Activated CD8-positive, alpha-beta memory T cell treated with anti-CD3 and anti-CD28 coated beads for 4 hours (primary cell): ENCODE measurements around the gene SARDH.

Experiments used
- DNase-seq, 2 donors: peaks; one replicate each; pipeline ENCODE4 v3.0.0-alpha.2; 2020; ENCODE audit warnings: low read depth in 2 of 2

The SARDH gene

DNA sequence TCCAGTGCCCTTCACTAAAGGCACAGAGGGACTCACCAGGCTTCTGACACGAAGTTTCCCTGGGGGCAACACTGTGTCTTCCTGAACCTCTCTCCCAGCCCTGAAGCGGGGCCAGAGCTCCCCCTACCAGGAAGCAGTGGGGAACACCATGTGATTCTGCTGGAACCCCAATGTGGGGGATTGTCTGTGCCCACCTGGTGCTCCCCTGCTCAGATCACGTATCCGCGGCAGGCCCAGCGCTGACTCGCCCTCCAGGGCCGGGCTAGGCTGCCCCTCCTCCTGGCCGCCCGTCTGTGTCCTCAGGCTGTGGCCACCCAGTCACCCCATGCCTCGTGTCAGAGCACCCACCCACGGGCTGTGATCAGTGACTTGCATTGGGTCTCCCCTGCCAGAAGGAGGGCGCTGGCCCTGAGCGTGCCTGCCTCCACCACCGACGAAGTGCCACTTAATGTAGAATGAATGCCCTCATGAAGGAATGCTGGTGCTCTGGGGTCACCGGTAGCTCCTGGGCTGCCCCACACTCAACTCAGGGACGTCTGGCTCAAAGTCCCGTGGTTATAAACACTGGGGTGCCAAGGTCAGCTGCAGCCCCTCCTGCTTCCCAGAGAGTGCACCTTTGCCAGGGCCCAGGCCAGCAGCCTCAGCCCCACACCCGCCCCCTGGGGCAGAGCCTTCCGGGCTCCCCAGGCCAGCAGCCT, 22.1 kb downstream of the SARDH start:
- no peak for DNase-seq

- DNase-seq: no peak
These were observed 22.8 kb downstream of the SARDH start for GRCh38 chr9:133715295-133715865.

DNA sequence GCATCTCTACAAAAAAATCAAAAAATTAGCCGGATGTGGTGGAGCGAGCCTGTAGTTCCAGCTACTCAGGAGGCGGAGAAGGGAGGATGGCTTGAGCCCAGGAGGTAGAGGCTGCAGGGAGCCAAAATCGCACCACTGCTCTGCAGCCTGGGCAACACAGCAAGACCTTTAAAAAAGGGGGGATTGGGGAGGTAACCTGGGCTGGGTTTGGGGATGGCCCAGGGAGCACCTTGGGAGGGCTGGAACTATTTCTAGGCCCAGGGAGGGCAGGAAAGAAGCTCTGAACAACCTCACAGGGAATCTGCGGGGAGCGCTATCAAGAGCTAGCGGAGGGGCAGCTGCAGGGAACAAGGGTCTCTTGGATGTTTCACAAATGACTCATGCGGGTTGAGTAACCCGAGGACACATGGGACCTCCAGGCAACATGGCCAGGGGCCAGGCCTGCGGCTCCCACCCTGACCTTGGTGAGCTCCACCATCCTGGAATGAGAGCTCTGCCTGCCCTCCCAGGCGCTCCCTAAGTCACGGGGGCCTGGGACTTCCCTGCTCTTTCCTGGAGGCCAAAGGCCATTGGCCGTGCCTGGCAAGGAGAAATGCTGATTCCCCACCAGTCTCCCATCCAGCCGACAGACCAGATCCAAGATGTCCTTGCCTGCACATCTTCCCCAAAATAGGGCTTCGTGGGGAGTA, 23.4 kb downstream of the SARDH start:
- DNase-seq: no peak

DNA sequence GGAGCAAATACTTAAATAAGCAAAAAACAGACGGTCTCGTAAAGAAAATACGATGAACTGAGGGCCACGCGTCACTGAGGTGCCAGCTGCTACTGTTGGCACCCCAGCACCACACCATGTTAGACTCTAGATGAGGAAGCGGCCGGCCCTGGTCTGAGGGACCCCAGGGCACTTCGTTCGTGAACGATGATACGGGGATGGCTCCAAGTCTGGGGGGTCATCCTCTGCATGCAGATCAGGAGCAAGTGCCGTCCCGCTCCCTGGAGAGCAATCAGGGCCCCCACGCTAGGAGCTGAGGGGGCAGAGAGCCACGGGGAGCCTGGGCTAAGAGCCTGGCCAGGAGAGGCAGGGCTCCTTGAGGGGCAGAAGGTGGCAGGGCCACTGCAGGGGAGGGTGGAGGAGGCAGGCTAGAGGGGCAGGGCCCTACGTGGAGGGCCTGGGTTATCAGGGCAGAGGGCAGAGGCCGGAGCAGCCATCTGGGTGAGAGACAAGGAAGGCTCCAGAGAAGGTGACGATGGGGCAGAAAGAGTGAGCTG, 24.1 kb downstream of the SARDH start:
- no peak for DNase-seq

- no peak for DNase-seq
These were observed 24.8 kb downstream of the SARDH start for GRCh38 chr9:133713150-133713959.

- DNase-seq: no peak
These were observed 25.7 kb downstream of the SARDH start for GRCh38 chr9:133712221-133713100.

DNA sequence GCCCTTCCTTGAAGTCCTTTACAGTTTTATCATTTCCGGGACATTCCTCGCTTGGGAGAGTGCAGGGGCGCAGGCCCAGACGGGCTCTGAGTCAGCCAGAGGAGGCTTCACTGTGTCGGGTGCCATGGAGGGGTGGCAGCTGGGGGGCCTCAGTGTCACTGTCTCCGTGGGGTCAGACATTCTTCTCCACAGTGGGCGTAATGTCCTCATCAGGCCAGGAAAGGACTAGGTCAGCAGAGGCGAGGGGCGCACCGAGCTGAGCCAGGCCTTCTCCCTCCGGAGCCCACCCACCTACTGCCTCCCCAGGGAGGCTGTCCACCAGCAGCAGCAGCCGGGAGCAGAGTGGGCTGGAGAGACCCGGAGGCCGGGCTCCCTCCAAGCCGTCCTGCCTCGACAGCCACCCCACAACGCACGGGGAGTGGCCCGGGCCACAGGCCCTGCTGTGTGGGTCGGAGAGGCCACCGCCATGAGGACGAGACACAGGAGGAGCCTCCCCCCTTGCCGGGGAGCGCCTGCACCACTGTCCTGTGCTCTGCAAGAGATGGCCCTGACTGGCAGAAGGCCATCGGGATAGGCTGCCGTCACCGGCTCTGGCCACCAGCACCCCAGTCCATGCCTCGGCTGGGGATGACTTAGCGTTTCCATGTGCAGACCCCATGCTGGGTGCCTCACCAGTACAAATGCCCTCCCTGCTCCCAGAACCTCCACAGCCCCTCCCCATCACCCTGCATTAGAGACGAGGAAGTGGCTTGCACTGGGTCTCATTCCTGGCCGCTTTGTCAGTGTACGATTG, 26.5 kb downstream of the SARDH start:
- DNase-seq: no peak

DNA sequence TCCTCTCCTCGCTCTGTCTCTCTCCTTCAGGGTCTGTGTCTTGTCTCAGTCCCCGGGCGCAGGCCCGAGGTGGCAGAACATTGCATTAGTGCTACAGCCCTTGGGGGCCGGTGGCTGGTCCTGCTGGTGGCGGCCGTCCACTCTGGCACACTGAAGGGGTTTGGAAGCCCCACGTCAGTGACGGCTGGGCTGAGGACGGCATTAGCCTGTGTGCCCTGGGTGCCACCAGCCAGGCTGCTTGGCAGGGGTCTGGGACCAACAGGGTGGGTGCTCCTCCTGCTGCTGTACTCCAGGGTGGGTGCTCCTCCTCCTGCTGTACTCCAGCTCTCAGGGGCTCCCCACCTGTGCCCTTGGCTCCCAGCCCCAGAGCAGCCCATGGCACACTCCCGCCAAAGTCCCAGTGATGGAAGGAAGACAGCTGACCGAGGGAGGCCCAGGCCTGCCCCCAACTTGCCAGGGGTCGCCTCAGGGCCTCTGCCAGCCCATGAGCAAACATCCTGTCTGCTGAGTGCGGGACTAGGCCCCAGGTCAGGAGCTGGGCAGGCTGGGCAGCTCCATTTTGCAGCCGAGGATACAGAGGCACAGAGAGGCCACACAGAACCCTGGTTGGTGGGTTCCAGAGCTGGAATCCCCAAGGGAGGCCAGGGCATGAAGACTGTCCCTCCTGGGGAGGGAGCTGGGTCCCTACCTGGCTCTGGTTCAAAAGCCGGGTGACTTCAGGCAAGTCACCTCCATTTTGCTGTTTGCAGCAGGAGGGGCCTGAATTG, 27.3 kb downstream of the SARDH start:
- no peak for DNase-seq

DNA sequence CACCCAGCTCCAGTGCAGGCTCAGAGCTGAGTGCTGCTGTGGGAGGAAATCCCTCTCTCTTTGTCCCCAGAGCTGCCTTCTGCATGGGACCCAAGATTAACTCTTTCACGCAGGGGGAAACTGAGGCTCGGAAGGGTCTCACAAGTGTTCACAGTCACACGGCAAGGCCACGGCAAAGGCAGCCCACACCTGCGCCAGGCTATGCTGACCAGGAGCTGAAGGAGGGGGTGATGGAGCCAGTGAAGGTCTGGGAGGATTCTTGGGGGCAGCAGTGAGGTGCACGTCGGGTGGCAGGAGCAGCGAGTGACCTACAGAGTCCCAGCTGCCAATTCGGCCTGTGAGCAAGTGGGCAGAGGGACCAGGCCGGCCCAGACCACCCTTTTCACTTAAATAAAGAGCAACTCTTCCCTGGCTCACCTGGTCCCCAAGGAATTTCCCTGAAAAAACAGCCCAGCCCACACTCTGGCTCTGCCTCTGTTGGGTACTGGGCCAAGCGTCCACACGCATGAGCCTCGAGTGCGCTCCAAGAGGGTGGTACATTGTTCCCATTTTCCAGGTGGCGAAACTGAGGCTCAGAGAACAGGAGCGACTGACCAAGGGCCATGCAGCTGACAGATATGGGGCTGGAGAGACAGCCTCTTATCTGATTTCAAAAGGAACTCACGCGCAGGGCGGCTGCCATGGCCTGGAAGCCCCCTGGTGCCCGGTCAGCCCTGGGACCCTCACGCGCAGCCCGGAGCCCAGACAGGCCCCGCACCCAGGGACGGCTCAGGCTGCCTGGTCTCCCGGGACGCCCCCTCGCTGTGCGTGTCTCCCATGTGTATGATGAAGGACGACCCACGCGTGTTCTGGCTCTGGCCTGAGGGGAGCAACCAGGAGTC, 28.2 kb downstream of the SARDH start:
- no peak for DNase-seq

DNA sequence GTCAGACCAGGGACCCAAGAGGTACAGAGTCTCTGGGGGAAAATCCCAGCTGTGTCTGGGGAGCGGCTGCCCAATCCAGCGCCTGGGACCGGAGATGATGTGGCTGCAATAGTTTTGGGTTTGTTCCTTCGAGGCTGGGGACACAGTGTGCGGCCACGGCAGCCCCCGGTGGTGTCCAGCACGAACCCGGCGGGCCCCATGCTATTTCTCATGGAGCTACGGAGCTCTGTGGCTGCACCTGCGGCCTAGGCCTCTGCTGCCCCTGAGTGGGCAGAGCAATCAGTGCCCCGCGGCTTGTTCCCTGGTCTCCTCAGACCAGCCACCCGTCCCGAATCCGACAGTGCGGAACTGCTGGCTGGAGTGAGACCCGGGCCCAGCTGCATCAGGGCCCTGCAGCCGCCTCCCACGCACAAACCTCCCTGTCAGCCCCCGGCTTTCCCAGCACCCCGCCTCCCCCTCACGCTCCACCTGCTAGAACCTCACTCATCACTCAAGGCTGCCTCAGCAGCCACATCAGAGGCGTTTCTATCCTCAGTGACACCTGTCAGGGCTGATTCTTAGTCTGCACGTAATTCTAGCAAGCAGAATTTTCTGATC, 29.0 kb downstream of the SARDH start:
- peak; percentile 30 to 46 for DNase-seq

DNA sequence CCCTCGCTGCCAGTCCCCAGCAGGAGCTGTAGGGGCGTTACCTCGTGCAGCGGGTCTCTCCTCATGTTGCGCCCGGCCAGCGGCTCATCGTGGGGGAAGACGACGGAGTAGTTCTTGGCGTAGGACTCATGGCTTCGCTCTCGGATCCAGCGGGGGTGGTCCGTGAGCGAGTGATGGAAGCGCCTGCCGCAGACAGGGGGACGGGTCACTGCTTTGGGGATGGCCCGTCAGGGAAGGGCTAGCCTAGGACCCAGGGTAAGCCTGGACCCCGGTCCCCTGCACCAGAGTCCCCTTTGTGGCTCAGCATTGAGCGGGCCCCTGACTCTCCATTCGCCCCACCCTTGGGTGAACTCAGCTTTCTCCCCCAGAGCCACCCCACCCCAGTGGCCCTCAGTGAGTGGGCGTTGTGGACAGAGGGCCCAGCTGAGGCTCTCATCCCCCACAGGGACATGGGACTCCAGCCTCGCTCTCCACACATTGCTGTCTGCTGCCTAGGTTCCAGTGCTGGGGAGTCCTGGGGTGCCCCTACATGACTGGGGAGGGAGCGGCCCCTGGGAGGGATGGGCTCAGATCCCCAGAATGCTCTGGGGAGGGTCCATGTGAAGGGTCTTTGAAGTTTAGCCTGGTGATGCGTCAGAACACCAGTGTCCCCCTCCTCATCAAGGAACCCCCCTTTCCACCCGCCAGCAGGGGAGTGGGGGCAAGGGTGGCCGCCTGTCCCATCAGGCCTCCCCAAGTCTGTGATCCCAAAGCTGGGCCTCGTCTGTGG, 29.7 kb downstream of the SARDH start:
- DNase-seq: no peak

DNA sequence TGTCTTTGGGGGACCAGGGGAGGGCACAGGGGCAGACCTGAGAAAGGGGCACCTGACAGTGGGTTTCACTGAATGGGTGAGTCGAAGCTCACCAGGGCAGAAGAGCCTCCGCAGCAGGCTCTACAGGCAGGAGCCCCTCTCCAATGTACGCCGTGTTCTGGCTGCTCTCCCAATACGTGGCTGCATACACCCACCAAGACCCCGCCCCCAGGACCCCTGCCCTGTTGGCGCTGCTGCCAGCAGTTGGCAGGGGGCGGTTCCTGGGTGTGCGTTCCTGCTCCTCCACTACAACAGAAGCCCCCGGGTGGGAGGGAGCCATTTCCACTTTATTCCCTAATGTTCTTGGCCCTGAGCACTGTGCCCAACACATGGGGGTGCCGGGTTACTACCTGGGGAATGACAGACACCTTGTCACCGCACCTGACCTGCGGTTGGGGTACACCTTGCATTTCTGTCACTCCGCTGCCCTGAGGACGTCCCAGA, 30.3 kb downstream of the SARDH start:
- DNase-seq: no peak

DNA sequence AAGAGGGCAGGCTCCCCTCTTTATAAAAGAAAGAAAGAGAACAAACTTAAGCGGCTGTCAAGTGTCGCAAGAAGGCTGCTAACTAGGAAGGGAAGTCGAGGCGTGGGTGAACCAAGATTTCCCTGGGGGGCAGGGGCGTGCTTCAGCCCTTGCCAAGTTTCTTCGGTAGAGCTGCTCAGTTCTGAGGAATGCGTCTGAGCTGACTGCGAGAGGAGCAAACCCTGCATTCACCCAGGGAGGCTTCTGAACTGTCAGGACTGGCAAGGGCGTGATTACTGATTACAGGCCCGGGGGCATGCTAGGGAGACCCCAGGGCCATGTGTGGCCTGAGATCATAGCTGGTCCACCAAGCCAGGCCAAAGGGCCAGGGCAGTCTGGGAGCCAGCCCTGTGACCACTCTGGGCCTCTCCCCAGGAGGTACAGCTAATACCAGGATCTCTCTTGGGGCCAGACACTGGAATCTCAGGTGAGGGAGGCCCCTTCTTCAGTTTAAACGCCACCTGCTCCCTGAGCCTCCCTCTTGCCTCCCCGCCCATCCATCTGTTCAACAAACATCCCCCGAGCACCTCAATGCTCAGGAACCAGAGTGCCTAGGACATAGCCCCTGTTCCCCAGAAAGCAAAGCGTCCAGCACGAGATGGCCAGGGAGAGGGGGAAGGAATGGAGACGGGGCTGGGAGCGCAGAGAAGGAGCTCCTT, 30.9 kb downstream of the SARDH start:
- no peak for DNase-seq

DNA sequence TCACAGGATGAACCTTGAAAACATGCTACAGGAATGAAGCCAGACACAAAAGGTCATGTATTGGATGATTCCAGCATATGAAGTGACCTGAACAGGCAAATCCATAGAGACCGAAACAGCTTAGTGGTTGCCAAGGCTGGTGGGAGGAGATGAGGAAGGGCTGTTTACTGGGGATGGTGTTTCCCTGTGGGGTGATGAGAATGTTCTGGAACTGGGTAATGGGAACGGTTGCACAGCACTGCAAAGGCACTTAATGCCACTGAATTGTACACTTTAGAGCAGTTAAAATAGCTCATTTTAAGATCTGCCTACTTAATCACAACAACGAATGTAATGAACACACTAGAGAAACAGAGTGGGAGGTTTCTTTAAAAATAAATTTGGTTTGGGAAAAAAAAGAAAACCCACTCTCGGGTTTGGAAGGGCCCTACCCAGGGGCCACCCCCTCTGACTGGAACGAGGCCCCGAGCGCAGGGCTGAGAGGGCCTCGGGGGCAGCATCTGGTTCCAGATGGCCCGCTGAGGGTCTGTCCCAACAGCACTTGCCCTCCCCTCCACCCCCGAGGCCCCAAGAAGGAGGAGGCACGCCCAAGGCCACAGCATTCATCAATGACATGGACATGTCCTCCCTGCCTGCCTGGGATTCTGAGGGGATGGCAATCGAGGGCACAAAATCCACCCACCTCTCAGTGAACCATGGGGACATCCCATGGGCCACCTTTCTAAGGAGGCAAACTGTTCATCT, 31.7 kb downstream of the SARDH start:
- no peak for DNase-seq

- DNase-seq: no peak
These were observed 32.6 kb downstream of the SARDH start for GRCh38 chr9:133705576-133705975.

- no peak for DNase-seq
These were observed 33.4 kb downstream of the SARDH start for GRCh38 chr9:133704711-133705181.
